ENCODE results near the gene UMAD1. TPM values are rescaled to one million over a fixed set of nuclear protein-coding genes. Genes with fewer than 3 reads are reported as not detected.
"Not testable (repeated sequence)": the region's sequence is repeated elsewhere in the genome, so short reads cannot be mapped to it uniquely, and the experiment has no call there.

UMAD1 gene
- total RNA-seq, 1 donor from 2014 or later: 9.3 TPM

DNA sequence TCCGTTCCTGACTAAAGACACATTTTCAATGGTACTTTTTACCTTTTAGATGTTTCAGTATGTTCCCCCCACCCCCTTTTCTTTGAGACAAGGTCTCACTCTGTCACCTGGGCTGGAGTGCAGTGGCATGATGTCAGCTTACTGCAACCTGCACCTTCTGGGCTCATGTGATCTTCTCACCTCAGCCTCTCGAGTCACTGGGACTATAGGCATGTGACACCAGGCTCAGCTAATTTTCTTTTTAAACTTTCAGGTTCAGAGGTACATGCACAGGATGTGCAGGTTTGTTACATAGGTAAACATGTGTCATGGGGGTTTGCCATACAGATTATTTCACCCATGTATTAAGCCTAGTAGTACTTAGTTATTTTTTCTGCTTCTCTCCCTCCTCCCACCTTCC lies 177.2 kb downstream of the UMAD1 start:
- H3K4me3 ChIP-seq (ENCODE audit: insufficient read depth, low read depth, low read length): no peak overlapping the region
- Mint-ChIP-seq H3K4me1 (ENCODE audit: low read depth, unreplicated experiment) (no peaks in the 10 kb centered on the region), H3K4me3 (ENCODE audit: unreplicated experiment) (no peak overlapping the region), H3K9me3 (ENCODE audit: unreplicated experiment) (no peaks in the 10 kb centered on the region), H3K36me3 (ENCODE audit: low read depth, unreplicated experiment) (peaks cover 3% of the 10 kb centered on the region), H3K27ac (ENCODE audit: unreplicated experiment) (no peak overlapping the region), H3K27me3 (ENCODE audit: low read depth, unreplicated experiment) (no peaks in the 10 kb centered on the region)
- DNase-seq (ENCODE audit: low read depth) (no peak), FAIRE-seq (no peak)
- H3K9ac ChIP-seq (ENCODE audit: low read length): no peak overlapping the region
- no peaks in the 10 kb centered on the region for H3K27me3 ChIP-seq (ENCODE audit: insufficient read depth, low read length)
- H3K9me3 ChIP-seq (ENCODE audit: insufficient read depth, low read depth, low read length): no peaks in the 10 kb centered on the region
- no peaks in the 10 kb centered on the region for H3K4me1 ChIP-seq (ENCODE audit: insufficient read depth, low read length)
- TF ChIP-seq, protein P1, sequence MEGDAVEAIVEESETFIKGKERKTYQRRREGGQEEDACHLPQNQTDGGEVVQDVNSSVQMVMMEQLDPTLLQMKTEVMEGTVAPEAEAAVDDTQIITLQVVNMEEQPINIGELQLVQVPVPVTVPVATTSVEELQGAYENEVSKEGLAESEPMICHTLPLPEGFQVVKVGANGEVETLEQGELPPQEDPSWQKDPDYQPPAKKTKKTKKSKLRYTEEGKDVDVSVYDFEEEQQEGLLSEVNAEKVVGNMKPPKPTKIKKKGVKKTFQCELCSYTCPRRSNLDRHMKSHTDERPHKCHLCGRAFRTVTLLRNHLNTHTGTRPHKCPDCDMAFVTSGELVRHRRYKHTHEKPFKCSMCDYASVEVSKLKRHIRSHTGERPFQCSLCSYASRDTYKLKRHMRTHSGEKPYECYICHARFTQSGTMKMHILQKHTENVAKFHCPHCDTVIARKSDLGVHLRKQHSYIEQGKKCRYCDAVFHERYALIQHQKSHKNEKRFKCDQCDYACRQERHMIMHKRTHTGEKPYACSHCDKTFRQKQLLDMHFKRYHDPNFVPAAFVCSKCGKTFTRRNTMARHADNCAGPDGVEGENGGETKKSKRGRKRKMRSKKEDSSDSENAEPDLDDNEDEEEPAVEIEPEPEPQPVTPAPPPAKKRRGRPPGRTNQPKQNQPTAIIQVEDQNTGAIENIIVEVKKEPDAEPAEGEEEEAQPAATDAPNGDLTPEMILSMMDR (IDR thresholded peaks at IDR 0.05; ENCODE audit: insufficient read depth, low read depth, low read length): no peak
- TF ChIP-seq EZH2 (IDR thresholded peaks at IDR 0.05; ENCODE audit: insufficient read depth, low read length): no peak
- H4K20me1 ChIP-seq (ENCODE audit: insufficient read depth, low read length): no peaks in the 10 kb centered on the region
- H2AFZ ChIP-seq (ENCODE audit: low read depth, low read length): no peak overlapping the region
- H3K27ac ChIP-seq (ENCODE audit: low read depth, low read length): no peak overlapping the region
- no peaks in the 10 kb centered on the region for H3K36me3 ChIP-seq (ENCODE audit: insufficient read depth, low read length)
- no peaks in the 10 kb centered on the region for H3K79me2 ChIP-seq (ENCODE audit: insufficient read depth, low read length)
- H3K4me2 ChIP-seq (ENCODE audit: low read length): no peak overlapping the region

DNA sequence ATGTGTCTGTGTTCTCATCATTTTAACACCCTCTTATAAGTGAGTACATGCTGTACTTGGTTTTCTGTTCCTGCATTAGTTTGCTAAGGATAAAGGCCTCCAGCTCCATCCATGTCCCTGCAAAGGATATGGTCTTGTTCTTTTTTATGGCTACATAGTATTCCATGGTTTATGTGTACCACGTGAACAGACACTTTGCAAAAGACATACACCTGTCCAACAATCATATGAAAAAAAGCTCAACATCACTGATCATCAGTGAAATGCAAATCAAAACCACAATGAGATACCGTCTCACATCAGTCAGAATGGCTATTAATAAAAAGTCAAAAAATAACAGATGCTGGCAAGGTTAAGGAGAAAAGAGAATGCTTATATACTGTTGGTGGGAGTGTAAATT lies 177.6 kb downstream of the UMAD1 start:
- not testable (repeated sequence) for FAIRE-seq; H3K9ac ChIP-seq (ENCODE audit: low read length); H3K36me3 ChIP-seq (ENCODE audit: insufficient read depth, low read length); H3K27ac Mint-ChIP-seq (ENCODE audit: unreplicated experiment); H3K27me3 Mint-ChIP-seq (ENCODE audit: low read depth, unreplicated experiment); H3K9me3 ChIP-seq (ENCODE audit: insufficient read depth, low read depth, low read length); H3K27ac ChIP-seq (ENCODE audit: low read depth, low read length); H4K20me1 ChIP-seq (ENCODE audit: insufficient read depth, low read length); H3K79me2 ChIP-seq (ENCODE audit: insufficient read depth, low read length); H3K36me3 Mint-ChIP-seq (ENCODE audit: low read depth, unreplicated experiment); DNase-seq (ENCODE audit: low read depth); H3K4me3 ChIP-seq (ENCODE audit: insufficient read depth, low read depth, low read length); H3K4me3 Mint-ChIP-seq (ENCODE audit: unreplicated experiment); H3K4me1 ChIP-seq (ENCODE audit: insufficient read depth, low read length); H3K4me1 Mint-ChIP-seq (ENCODE audit: low read depth, unreplicated experiment); H3K27me3 ChIP-seq (ENCODE audit: insufficient read depth, low read length); H3K9me3 Mint-ChIP-seq (ENCODE audit: unreplicated experiment); H3K4me2 ChIP-seq (ENCODE audit: low read length); H2AFZ ChIP-seq (ENCODE audit: low read depth, low read length)

- Histone ChIP-seq H3K4me3 (ENCODE audit: insufficient read depth, low read depth, low read length) (no peak overlapping the region), H3K4me2 (ENCODE audit: low read length) (no peak overlapping the region), H3K9me3 (ENCODE audit: insufficient read depth, low read depth, low read length) (no peaks in the 10 kb centered on the region), H2AFZ (ENCODE audit: low read depth, low read length) (no peak overlapping the region), H3K27ac (ENCODE audit: low read depth, low read length) (no peak overlapping the region), H4K20me1 (ENCODE audit: insufficient read depth, low read length) (no peaks in the 10 kb centered on the region), H3K9ac (ENCODE audit: low read length) (no peak overlapping the region), H3K27me3 (ENCODE audit: insufficient read depth, low read length) (no peaks in the 10 kb centered on the region), H3K4me1 (ENCODE audit: insufficient read depth, low read length) (no peaks in the 10 kb centered on the region), H3K79me2 (ENCODE audit: insufficient read depth, low read length) (no peaks in the 10 kb centered on the region), H3K36me3 (ENCODE audit: insufficient read depth, low read length) (no peaks in the 10 kb centered on the region)
- FAIRE-seq (peak; percentile 34), DNase-seq (ENCODE audit: low read depth) (no peak)
- Mint-ChIP-seq H3K9me3 (ENCODE audit: unreplicated experiment) (no peaks in the 10 kb centered on the region), H3K27ac (ENCODE audit: unreplicated experiment) (no peak overlapping the region), H3K4me1 (ENCODE audit: low read depth, unreplicated experiment) (no peaks in the 10 kb centered on the region), H3K36me3 (ENCODE audit: low read depth, unreplicated experiment) (peaks cover 3% of the 10 kb centered on the region), H3K27me3 (ENCODE audit: low read depth, unreplicated experiment) (no peaks in the 10 kb centered on the region), H3K4me3 (ENCODE audit: unreplicated experiment) (no peak overlapping the region)
- TF ChIP-seq, protein P1 (IDR thresholded peaks at IDR 0.05; ENCODE audit: insufficient read depth, low read depth, low read length): no peak
- TF ChIP-seq EZH2 (IDR thresholded peaks at IDR 0.05; ENCODE audit: insufficient read depth, low read length): no peak
These were observed 179.1 kb downstream of the UMAD1 start for GRCh38 chr7:7819442-7820247.
